ENCODE results near the gene AFG1L. TPM values are rescaled to one million over a fixed set of nuclear protein-coding genes. Genes with fewer than 3 reads are reported as not detected.

AFG1L gene
- total RNA-seq, 1 donor from 2014 or later: 9.4 TPM

DNA sequence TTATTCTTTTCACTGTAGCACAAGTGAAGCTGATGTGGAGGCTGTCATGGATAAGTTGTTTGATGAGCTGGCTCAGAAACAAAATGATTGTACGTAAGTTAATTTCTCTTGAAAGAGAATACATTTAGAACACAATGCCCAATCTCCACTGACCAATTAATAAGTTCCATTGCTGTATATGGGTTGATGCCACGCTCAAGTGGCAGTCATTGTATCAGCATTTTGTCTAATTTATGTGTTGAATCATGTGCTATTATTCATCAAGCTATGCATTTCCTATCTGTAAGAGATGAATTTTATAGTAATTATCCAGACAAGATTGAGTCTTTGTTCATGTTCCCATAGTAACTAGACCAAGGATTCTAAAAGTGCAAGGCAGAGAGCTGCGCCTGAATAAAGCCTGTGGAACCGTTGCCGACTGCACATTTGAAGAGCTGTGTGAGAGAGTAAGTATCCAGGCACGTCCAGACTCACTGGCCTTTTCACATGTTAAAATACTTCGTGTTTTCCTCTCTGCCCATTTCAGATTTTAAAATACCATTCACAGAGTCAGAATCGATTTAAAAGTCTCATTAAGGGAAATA, 182.1 kb downstream of the AFG1L start:
- no peak overlapping the region for H3K27ac Mint-ChIP-seq (ENCODE audit: unreplicated experiment)
- no peak for DNase-seq
- no peak overlapping the region for H3K4me3 Mint-ChIP-seq (ENCODE audit: unreplicated experiment)
- TF ChIP-seq, protein P1, sequence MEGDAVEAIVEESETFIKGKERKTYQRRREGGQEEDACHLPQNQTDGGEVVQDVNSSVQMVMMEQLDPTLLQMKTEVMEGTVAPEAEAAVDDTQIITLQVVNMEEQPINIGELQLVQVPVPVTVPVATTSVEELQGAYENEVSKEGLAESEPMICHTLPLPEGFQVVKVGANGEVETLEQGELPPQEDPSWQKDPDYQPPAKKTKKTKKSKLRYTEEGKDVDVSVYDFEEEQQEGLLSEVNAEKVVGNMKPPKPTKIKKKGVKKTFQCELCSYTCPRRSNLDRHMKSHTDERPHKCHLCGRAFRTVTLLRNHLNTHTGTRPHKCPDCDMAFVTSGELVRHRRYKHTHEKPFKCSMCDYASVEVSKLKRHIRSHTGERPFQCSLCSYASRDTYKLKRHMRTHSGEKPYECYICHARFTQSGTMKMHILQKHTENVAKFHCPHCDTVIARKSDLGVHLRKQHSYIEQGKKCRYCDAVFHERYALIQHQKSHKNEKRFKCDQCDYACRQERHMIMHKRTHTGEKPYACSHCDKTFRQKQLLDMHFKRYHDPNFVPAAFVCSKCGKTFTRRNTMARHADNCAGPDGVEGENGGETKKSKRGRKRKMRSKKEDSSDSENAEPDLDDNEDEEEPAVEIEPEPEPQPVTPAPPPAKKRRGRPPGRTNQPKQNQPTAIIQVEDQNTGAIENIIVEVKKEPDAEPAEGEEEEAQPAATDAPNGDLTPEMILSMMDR (IDR thresholded peaks at IDR 0.05; ENCODE audit: partially characterized antibody, unreplicated experiment): no peak
- no peaks in the 10 kb centered on the region for H3K36me3 Mint-ChIP-seq (ENCODE audit: unreplicated experiment)
- no peaks in the 10 kb centered on the region for H3K4me1 Mint-ChIP-seq (ENCODE audit: low read depth, unreplicated experiment)
- peaks cover 3% of the 10 kb centered on the region for H3K9me3 Mint-ChIP-seq (ENCODE audit: unreplicated experiment)
- H3K27me3 Mint-ChIP-seq (ENCODE audit: unreplicated experiment): no peaks in the 10 kb centered on the region

DNA sequence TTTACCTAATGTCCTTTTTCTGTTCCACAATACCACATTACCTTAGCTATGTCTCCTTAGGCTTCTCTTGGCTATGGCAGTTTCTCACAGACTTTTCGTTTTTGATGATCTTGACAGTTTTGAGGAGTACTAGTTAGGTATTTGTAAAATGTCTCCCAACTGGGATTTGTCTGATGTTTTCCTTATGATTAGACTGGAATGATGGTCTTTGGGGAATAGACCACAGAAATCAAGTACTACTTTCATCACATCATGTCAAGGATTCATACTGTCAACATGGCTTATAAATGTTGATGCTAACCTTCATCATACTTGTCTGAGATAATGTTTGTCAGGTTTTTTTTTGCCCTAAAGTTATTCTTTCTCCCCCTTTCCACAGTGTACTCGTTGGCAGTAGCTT, 187.7 kb downstream of the AFG1L start:
- Mint-ChIP-seq H3K27ac (ENCODE audit: unreplicated experiment) (no peak overlapping the region), H3K4me3 (ENCODE audit: unreplicated experiment) (no peak overlapping the region), H3K36me3 (ENCODE audit: unreplicated experiment) (no peaks in the 10 kb centered on the region), H3K4me1 (ENCODE audit: low read depth, unreplicated experiment) (no peaks in the 10 kb centered on the region), H3K9me3 (ENCODE audit: unreplicated experiment) (no peaks in the 10 kb centered on the region), H3K27me3 (ENCODE audit: unreplicated experiment) (no peaks in the 10 kb centered on the region)
- TF ChIP-seq, protein P1 (IDR thresholded peaks at IDR 0.05; ENCODE audit: partially characterized antibody, unreplicated experiment): no peak
- no peak for DNase-seq

DNA sequence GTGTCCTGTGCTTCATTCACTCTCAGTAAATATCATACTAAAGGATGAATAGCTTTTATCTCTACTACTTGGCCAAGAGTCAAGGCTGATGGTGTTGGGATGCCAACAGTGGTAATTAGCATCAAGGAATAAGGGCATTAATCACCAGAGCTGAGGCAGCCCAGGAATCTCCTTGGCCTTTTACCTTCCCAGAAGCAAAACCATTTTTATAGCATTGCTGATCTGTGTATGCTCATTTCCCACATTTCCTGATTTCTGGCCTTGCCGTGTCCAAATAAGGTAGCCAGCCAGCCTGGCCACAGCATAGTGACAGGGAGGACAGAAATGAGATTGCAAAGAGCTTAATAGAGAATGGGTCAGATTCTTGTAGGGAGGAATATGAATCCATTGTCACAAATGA, 189.2 kb downstream of the AFG1L start:
- H3K27me3 Mint-ChIP-seq (ENCODE audit: unreplicated experiment): no peaks in the 10 kb centered on the region
- H3K4me3 Mint-ChIP-seq (ENCODE audit: unreplicated experiment): no peak overlapping the region
- TF ChIP-seq, protein P1 (IDR thresholded peaks at IDR 0.05; ENCODE audit: partially characterized antibody, unreplicated experiment): no peak

DNA sequence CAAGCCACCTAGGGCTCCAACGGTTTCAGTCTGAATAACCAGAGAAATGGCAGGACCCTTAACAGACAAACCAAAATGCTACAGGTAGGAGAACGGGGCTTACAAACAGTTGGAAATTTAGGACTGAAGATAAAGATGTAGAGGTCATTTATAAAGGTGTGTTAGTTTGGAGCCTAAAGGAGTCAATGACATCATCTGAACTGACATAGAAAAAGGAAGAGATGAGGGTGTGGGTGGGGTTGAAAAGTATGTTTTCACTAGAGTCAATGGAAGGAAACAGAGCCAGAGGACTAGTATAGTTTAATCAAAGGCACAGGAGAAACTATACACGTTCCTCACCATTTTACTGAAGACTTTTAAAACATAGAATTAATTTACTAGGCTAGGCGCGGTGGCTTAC, 194.8 kb downstream of the AFG1L start:
- H3K9me3 Mint-ChIP-seq (ENCODE audit: unreplicated experiment): no peaks in the 10 kb centered on the region
- no peaks in the 10 kb centered on the region for H3K4me1 Mint-ChIP-seq (ENCODE audit: low read depth, unreplicated experiment)
- no peak overlapping the region for H3K27ac Mint-ChIP-seq (ENCODE audit: unreplicated experiment)
- no peak for DNase-seq
- H3K27me3 Mint-ChIP-seq (ENCODE audit: unreplicated experiment): no peaks in the 10 kb centered on the region
- no peak overlapping the region for H3K4me3 Mint-ChIP-seq (ENCODE audit: unreplicated experiment)
- H3K36me3 Mint-ChIP-seq (ENCODE audit: unreplicated experiment): no peaks in the 10 kb centered on the region
- TF ChIP-seq, protein P1 (IDR thresholded peaks at IDR 0.05; ENCODE audit: partially characterized antibody, unreplicated experiment): no peak

More for the DNA sequence above, 189.2 kb downstream of the AFG1L start:
- Mint-ChIP-seq H3K9me3 (ENCODE audit: unreplicated experiment) (no peaks in the 10 kb centered on the region), H3K4me1 (ENCODE audit: low read depth, unreplicated experiment) (no peaks in the 10 kb centered on the region), H3K36me3 (ENCODE audit: unreplicated experiment) (no peaks in the 10 kb centered on the region), H3K27ac (ENCODE audit: unreplicated experiment) (no peak overlapping the region)
- no peak for DNase-seq

DNA sequence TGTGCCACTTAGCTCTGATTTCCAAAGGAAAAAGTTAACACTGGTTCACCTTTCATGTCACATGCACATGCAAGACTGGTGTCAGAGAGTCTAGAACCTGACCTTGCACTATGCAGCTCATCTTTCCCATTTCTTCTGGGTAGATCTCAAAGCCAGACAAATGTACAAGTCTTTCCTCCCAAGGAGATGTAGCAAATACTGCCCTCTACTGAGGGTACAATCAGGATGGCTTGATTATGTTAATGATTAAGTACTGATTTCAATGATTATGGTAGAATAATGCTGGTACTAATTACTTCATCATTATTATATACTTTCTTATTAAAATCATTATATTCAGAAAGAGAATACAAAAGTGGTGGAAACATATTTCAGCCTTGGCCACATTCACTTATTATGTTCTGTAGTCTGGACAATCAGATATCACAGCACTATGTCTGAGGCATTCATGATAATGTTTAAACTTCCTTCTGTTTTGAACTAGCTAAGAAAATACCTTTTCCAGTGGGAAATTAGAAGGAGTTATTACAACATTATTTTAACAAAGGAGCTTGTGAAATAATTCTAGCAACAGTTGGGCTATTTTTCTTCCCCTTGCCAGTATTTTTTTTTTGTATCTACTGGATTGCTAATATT, 197.4 kb downstream of the AFG1L start:
- Mint-ChIP-seq H3K36me3 (ENCODE audit: unreplicated experiment) (no peaks in the 10 kb centered on the region), H3K27me3 (ENCODE audit: unreplicated experiment) (no peaks in the 10 kb centered on the region), H3K4me3 (ENCODE audit: unreplicated experiment) (no peak overlapping the region), H3K27ac (ENCODE audit: unreplicated experiment) (no peak overlapping the region), H3K4me1 (ENCODE audit: low read depth, unreplicated experiment) (no peaks in the 10 kb centered on the region), H3K9me3 (ENCODE audit: unreplicated experiment) (no peaks in the 10 kb centered on the region)
- TF ChIP-seq, protein P1 (IDR thresholded peaks at IDR 0.05; ENCODE audit: partially characterized antibody, unreplicated experiment): no peak
- no peak for DNase-seq

All from glutamatergic neuron (in vitro differentiated cells).